ENCODE results near the gene FGD1.

- TF ChIP-seq CTCF (IDR thresholded peaks at IDR 0.05) (no peak), POLR2A (IDR thresholded peaks at IDR 0.05) (no peak), POLR2AphosphoS5 (IDR thresholded peaks at IDR 0.05) (no peak)
These were observed 3.7 kb downstream of the FGD1 start for GRCh38 chrX:54492340-54492739.

Data from transverse colon (tissue), 4 donors.